Activated CD4-positive, alpha-beta memory T cell treated with anti-CD3 and anti-CD28 coated beads for 36 hours (primary cell): Measurements from ENCODE around the gene C1orf52. TPM values are rescaled to one million over a fixed set of nuclear protein-coding genes. Genes with fewer than 3 reads are reported as not detected.

Experiments used
- CTCF ChIA-PET: fragments of 350-600 bp; sonication (Branson Sonifier 250); formaldehyde crosslinking; loops from one replicate; lab custom pipeline; 2021; ENCODE audit warnings: antibody characterized with exemption, inconsistent platforms; lab: Charles Lee
- POLR2A ChIA-PET: fragments of 350-600 bp; sonication (Branson Sonifier 250); formaldehyde crosslinking; loops from one replicate; lab custom pipeline; 2021; ENCODE audit warnings: antibody characterized with exemption; lab: Charles Lee
- DNase-seq: peaks from one replicate; pipeline ENCODE4 v3.0.0-alpha.2; 2020
- H3K27ac Mint-ChIP-seq: one replicate; pipeline ENCODE4 v1.8.0; 2021; ENCODE audit warnings: mixed read lengths
- H3K27me3 Mint-ChIP-seq: one replicate; pipeline ENCODE4 v1.8.0; 2021; ENCODE audit warnings: mixed read lengths
- H3K36me3 Mint-ChIP-seq: one replicate; pipeline ENCODE4 v1.8.0; 2021; ENCODE audit warnings: mixed read lengths
- H3K4me1 Mint-ChIP-seq: one replicate; pipeline ENCODE4 v1.8.0; 2021; ENCODE audit warnings: low read depth, mixed read lengths
- H3K4me3 Mint-ChIP-seq: one replicate; pipeline ENCODE4 v1.8.0; 2021; ENCODE audit warnings: mild to moderate bottlenecking, mixed read lengths
- H3K9me3 Mint-ChIP-seq: one replicate; pipeline ENCODE4 v1.8.0; 2021; ENCODE audit warnings: mixed read lengths
- intact Hi-C: fragments of 100-400 bp; cut with micrococcal nuclease; formaldehyde crosslinking; loops from one replicate; pipeline ENCODE4 v1.15.1; 2023
- total RNA-seq, 2 experiments: library from RNA; stranded (reverse); gene quantifications; one replicate each; pipeline ENCODE4 v1.2.3, GENCODE V29; 2021

The C1orf52 gene
- total RNA-seq, 2 experiments from 2014 or later, result 19.4 to 21.8 TPM

DNA sequence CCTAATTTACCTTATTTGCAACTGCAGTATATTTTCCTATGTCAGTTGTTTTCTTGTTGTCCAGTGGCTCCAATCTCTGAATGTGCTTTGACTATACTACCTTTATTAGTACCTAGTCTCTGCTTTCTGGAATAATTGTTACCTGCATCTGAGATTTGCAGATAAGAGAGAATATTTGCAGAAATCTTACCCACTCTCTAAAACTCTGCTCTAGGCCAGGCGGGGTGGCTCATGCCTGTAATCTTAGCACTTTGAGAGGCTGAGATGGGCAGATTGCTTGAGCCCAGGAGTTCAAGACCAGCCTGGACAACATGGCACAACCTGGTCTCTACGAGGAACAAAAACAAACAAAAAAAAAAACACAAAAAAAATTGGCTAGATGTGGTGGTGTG lies 56.6 kb downstream of the C1orf52 start:
- no peak for DNase-seq
- Mint-ChIP-seq H3K27me3 (peaks cover 9% of the 10 kb centered on the region), H3K4me3 (no peak overlapping the region), H3K36me3 (peaks cover 3% of the 10 kb centered on the region), H3K4me1 (peaks cover 20% of the 10 kb centered on the region), H3K27ac (no peak overlapping the region), H3K9me3 (no peaks in the 10 kb centered on the region)
- ChIA-PET CTCF (interaction anchor here (1.3 to 1.5 kb wide), 2 partner anchors 52 to 258 kb away, joined by 5 to 6 read pairs; no protein-coding TSS in a partner anchor), POLR2A (no interaction called here)
- intact Hi-C loops, result loop anchor here (5.0 kb wide), 2 partner anchors 39 to 511 kb away; partner anchors contain the start of gene SSX2IP

DNA sequence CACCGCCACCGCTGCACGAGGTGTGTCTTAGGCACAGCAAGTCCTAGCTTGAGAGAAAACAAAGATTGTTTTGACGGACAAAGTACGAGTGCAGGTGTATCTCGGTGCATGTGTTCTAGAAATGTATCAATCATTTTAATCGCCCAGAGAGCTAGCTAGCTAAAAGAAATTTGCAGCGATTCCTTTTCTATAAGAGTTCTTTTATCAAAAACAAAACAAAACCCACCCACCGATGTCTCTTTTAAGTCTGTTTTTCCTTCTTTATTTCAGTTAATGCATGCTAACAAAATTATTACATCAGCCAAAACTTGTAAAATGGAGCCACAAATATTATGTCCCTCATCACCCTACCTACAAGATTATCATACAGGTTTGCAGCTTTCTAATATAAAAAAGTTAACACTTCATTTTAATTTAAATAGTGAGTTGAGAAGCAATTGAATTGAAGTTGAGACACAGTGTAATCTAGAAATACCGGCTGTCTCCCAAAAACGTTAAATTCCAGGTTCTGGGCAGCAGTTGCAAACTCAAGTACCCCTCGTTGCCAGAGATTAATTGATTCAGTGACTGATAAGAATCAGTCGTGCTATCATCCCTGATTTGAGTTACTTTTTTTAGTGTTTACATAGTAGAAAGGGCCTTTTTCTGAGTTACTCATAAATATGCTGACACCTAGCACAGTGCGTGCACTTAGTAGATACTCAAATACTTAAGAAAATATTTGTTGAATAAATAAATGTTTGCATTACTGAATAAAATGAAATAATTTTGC lies 57.2 kb downstream of the C1orf52 start:
- Mint-ChIP-seq H3K9me3 (no peaks in the 10 kb centered on the region), H3K27me3 (peaks cover 5% of the 10 kb centered on the region), H3K4me3 (peak overlapping the region; percentile 97), H3K27ac (peak overlapping the region; percentile 89), H3K36me3 (peaks cover 3% of the 10 kb centered on the region), H3K4me1 (peaks cover 21% of the 10 kb centered on the region)
- POLR2A ChIA-PET, result interaction anchor here (1.2 kb wide), 1 partner anchor 45 kb away, joined by 3 read pairs; no protein-coding TSS in a partner anchor
- CTCF ChIA-PET, result interaction anchor here (1.2 to 1.5 kb wide), 3 partner anchors 52 to 257 kb away, joined by 4 to 6 read pairs (median 5); partner anchors contain the start of gene C1orf52
- intact Hi-C loops, result loop anchor here (5.0 kb wide), 2 partner anchors 40 to 510 kb away; partner anchors contain the start of gene SSX2IP
- DNase-seq, result no peak

- Mint-ChIP-seq H3K27ac (peak overlapping the region; percentile 89), H3K36me3 (peaks cover 3% of the 10 kb centered on the region), H3K9me3 (no peaks in the 10 kb centered on the region), H3K4me1 (peaks cover 21% of the 10 kb centered on the region), H3K27me3 (peaks cover 5% of the 10 kb centered on the region), H3K4me3 (peak overlapping the region; percentile 97)
- POLR2A ChIA-PET, result interaction anchor here (0.6 to 1.2 kb wide), 3 partner anchors 46 to 75 kb away, joined by 3 read pairs; partner anchors contain the start of gene BCL10
- CTCF ChIA-PET, result interaction anchor here (1.2 to 1.5 kb wide), 3 partner anchors 53 to 257 kb away, joined by 4 to 6 read pairs (median 5); partner anchors contain the start of gene C1orf52
- intact Hi-C loops, result loop anchor here (1.0 to 5.0 kb wide), 8 partner anchors 23 to 697 kb away; partner anchors contain the start of genes BCL10, C1orf52, MCOLN2 and SSX2IP
- peak; percentile 70 for DNase-seq
These were observed 57.9 kb downstream of the C1orf52 start for GRCh38 chr1:85201340-85202091.

- Mint-ChIP-seq H3K4me3 (peak within 1 kb of the TSS; percentile 97), H3K4me1 (peaks cover 26% of the 10 kb centered on the region), H3K9me3 (no peaks in the 10 kb centered on the region), H3K27me3 (peaks cover 5% of the 10 kb centered on the region), H3K36me3 (peaks cover 3% of the 10 kb centered on the region), H3K27ac (peak within 1 kb of the TSS; percentile 89)
- ChIA-PET POLR2A (interaction anchor here (1.1 kb wide), 1 partner anchor 76 kb away, joined by 3 read pairs; the partner anchor contains the start of gene BCL10), CTCF (interaction anchor here (0.7 to 1.6 kb wide), 5 partner anchors 12 to 257 kb away, joined by 3 to 7 read pairs (median 3); no protein-coding TSS in a partner anchor)
- DNase-seq, result peak; percentile 76
- intact Hi-C loops, result loop anchor here (1.0 to 5.0 kb wide), 8 partner anchors 22 to 696 kb away; partner anchors contain the start of genes BCL10, C1orf52, MCOLN2 and SSX2IP
These were observed 58.8 kb downstream of the C1orf52 start, which contains the start of gene SYDE2 for GRCh38 chr1:85200463-85201339. SYDE2 (minus strand) TSS chr1:85201016; CDS start chr1:85200996, 20 bp downstream.

Other genes with a start within 250 kb of the C1orf52 start
- under 1 TPM; 0.22 to 0.62 TPM for gene MCOLN3, start 211.2 kb downstream of the C1orf52 start, total RNA-seq
- gene SYDE2, start 58.6 kb downstream of the C1orf52 start, total RNA-seq, result 1 to 10 TPM; 2.7 to 2.8 TPM
- 10 to 100 TPM; 31.1 to 31.5 TPM for gene BCL10, start 17.0 kb upstream of the C1orf52 start, total RNA-seq
- not detected for gene DDAH1, start 205.5 kb upstream of the C1orf52 start, total RNA-seq